ENCODE results near the gene RBM19. TPM values are rescaled to one million over a fixed set of nuclear protein-coding genes. Genes with fewer than 3 reads are reported as not detected.

Gene RBM19
- total RNA-seq, 2 donors from 2014 or later = 39.9 to 54.3 TPM

- DNase-seq (ENCODE audit: low spot score) (no peak), ATAC-seq (ENCODE audit: insufficient number of reproducible peaks, low FRiP score, low read depth) (no peak)
- H3K27ac ChIP-seq = no peak overlapping the region
- no peak for TF ChIP-seq CTCF (IDR thresholded peaks at IDR 0.05)
- peaks cover 0 to 6% of the 10 kb centered on the region in 2 donors for H3K4me1 ChIP-seq (ENCODE audit: control insufficient read depth in 1 of 2, low read depth in 2 of 2)
- no peaks in the 10 kb centered on the region for H3K36me3 ChIP-seq
- no peaks in the 10 kb centered on the region for H3K9me3 ChIP-seq
- no peak overlapping the region for H3K4me3 ChIP-seq
- no peaks in the 10 kb centered on the region for H3K27me3 ChIP-seq (replicated peaks; ENCODE audit: insufficient read depth)
Observed at GRCh38 chr12:113826805-113827538, 139.2 kb downstream of the RBM19 start.

- ATAC-seq (ENCODE audit: insufficient number of reproducible peaks, low FRiP score, low read depth) = no peak
- no peak for TF ChIP-seq CTCF (IDR thresholded peaks at IDR 0.05)
- H3K36me3 ChIP-seq = no peaks in the 10 kb centered on the region
- no peak for DNase-seq (ENCODE audit: low spot score)
- H3K27me3 ChIP-seq (replicated peaks; ENCODE audit: insufficient read depth) = no peaks in the 10 kb centered on the region
- H3K4me1 ChIP-seq (ENCODE audit: control insufficient read depth in 1 of 2, low read depth in 2 of 2) = no peaks in the 10 kb centered on the region
- no peak overlapping the region for H3K27ac ChIP-seq
- no peaks in the 10 kb centered on the region for H3K9me3 ChIP-seq
- H3K4me3 ChIP-seq = no peak overlapping the region
Observed at GRCh38 chr12:113825705-113826104, 140.4 kb downstream of the RBM19 start.

GRCh38 chr12:113823816-113824215 lies 142.3 kb downstream of the RBM19 start:
- no peak overlapping the region for H3K27ac ChIP-seq
- no peaks in the 10 kb centered on the region for H3K27me3 ChIP-seq (replicated peaks; ENCODE audit: insufficient read depth)
- H3K4me1 ChIP-seq (ENCODE audit: control insufficient read depth in 1 of 2, low read depth in 2 of 2) = no peaks in the 10 kb centered on the region
- H3K9me3 ChIP-seq = no peaks in the 10 kb centered on the region
- H3K4me3 ChIP-seq = no peak overlapping the region
- no peak for TF ChIP-seq CTCF (IDR thresholded peaks at IDR 0.05)
- no peaks in the 10 kb centered on the region for H3K36me3 ChIP-seq
- ATAC-seq (ENCODE audit: insufficient number of reproducible peaks, low FRiP score, low read depth) = no peak
- no peak for DNase-seq (ENCODE audit: low spot score)

- no peak for TF ChIP-seq CTCF (IDR thresholded peaks at IDR 0.05)
- H3K4me3 ChIP-seq = no peak overlapping the region
- H3K27ac ChIP-seq = no peak overlapping the region
- ATAC-seq (ENCODE audit: insufficient number of reproducible peaks, low FRiP score, low read depth) = no peak
- H3K9me3 ChIP-seq = no peaks in the 10 kb centered on the region
- no peaks in the 10 kb centered on the region for H3K36me3 ChIP-seq
- no peak for DNase-seq (ENCODE audit: low spot score)
- H3K4me1 ChIP-seq (ENCODE audit: control insufficient read depth in 1 of 2, low read depth in 2 of 2) = no peaks in the 10 kb centered on the region
- H3K27me3 ChIP-seq (replicated peaks; ENCODE audit: insufficient read depth) = no peaks in the 10 kb centered on the region
Observed at GRCh38 chr12:113823016-113823415, 143.1 kb downstream of the RBM19 start.

- Histone ChIP-seq H3K27me3 (replicated peaks; ENCODE audit: insufficient read depth) (no peaks in the 10 kb centered on the region), H3K4me1 (ENCODE audit: control insufficient read depth in 1 of 2, low read depth in 2 of 2) (no peaks in the 10 kb centered on the region), H3K36me3 (no peaks in the 10 kb centered on the region), H3K27ac (no peak overlapping the region), H3K9me3 (no peaks in the 10 kb centered on the region), H3K4me3 (no peak overlapping the region)
- no peak for TF ChIP-seq CTCF (IDR thresholded peaks at IDR 0.05)
- no peak for DNase-seq (ENCODE audit: low spot score)
- ATAC-seq (ENCODE audit: insufficient number of reproducible peaks, low FRiP score, low read depth) = no peak
Observed at GRCh38 chr12:113820842-113821241, 145.3 kb downstream of the RBM19 start.
